GM18520 (cell line): ENCODE data around the gene GPR55.
A peak's percentile ranks its signal among the peaks of the same experiment; 100 is the strongest.

Experiments used
- ATAC-seq: cut with Tn5 transposase; IDR thresholded peaks from one replicate; pipeline ENCODE4 v1.9.1; 2021; ENCODE audit not compliant: unreplicated experiment

Gene GPR55

DNA sequence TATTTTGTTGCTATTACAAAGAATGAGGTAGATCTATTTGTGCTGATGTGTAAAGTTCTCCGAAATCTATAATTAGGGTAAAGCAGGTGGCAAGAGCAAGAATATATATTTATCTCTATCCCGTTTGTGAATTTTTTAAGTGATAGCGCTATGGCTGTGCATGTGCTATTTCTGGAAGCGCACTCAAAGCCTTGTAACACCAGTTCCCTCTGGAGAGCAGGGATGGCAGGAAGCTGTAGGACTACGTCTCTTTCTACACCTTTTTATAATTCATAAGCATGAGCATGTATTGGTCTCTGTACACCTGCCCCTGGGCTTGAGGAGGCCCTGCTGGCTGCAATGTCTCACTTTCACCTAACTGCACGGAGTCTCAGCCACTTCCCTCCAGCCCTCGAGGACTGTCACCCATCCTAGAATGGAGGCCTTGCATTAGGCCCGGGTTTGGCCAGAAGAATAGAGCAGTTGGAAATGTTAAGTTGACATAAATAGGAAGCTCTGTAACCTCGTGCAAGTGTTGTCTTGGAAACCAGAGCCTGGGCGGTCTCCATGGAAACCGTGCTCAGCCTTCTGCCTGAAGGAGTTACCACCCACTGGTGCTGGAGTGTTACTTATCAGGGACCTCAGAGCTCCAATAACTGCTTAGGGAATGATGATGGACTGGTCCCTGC, 39.4 kb downstream of the GPR55 start:
- ATAC-seq: no peak

DNA sequence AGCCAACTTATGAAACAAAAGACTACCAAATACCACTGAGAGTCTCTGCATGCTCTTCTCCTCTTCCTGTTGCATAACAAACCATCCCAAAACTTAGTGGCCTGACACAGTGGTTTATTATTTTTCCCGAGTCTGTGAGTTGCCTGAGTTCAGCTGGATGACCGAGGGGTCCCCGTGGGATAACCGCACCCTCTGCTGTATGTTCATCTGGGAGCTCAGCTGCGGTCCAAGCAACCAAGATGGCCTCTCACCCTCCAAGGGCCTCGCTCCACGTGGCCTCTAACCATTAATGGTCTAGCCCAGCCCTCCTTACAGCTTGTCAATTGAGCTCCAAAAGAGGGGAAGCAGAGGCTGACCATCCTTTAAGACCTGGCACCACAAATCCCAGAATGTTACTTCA, 43.2 kb downstream of the GPR55 start:
- ATAC-seq: no peak

DNA sequence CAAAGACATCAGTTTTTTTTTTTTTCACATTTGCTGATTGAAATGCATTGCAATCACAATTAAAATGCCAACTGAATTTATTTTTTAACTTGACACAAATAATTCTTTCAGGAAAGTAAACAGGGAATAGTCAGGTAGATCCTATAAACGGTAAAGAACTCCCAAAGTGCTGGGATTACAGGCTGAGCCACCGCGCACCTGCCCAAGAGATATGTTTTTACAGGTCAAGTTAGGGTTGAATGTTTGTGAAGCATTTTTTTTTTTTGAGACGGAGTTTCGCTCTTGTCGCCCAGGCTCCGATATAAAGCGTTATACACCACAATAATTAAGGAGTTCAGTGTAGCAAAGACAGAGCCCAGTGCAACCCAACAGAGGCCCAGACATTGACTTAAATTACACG, 45.2 kb downstream of the GPR55 start:
- no peak for ATAC-seq

DNA sequence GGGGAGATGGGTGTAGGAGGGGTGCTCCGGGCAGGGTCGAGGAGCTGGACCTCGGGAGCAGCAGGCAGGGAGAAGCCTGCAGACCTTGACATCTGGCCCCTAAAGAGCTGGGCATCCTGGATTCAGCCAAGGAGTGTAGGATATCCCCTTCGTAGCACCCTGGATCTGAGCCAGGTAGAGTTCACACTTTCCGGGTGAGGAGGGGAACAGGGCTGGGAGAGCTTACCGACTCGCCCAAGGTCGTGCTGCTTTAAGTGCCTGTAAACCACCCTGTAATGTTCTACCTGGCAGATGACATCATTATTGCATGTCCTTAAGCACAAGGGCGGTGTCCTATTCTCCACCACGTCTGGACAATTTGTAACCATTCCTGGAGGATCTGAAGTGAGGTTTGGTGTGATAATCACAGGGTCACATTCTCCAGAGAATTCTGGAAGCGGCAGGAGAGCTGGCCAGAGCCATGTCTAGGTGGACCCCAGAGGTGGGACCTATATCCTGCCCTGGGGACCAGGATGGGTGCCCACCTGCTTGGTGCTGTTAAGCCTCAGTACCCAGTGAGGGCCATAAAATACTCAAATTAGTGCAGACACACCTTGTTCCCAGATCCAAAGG, 45.7 kb downstream of the GPR55 start:
- no peak for ATAC-seq

DNA sequence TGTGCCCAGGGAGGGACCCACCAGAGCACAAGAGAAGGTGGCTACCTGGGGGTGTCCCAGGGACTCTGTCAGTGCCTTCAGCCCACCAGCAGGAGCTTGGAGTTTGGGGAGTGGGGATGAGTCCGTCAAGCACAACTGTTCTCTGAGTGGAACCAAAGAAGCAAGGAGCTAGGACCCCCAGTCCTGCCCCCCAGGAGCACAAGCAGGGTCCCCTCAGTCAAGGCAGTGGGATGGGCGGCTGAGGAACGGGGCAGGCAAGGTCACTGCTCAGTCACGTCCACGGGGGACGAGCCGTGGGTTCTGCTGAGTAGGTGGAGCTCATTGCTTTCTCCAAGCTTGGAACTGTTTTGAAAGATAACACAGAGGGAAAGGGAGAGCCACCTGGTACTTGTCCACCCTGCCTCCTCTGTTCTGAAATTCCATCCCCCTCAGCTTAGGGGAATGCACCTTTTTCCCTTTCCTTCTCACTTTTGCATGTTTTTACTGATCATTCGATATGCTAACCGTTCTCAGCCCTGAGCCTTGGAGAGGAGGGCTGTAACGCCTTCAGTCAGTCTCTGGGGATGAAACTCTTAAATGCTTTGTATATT, 46.3 kb downstream of the GPR55 start:
- ATAC-seq: no peak

DNA sequence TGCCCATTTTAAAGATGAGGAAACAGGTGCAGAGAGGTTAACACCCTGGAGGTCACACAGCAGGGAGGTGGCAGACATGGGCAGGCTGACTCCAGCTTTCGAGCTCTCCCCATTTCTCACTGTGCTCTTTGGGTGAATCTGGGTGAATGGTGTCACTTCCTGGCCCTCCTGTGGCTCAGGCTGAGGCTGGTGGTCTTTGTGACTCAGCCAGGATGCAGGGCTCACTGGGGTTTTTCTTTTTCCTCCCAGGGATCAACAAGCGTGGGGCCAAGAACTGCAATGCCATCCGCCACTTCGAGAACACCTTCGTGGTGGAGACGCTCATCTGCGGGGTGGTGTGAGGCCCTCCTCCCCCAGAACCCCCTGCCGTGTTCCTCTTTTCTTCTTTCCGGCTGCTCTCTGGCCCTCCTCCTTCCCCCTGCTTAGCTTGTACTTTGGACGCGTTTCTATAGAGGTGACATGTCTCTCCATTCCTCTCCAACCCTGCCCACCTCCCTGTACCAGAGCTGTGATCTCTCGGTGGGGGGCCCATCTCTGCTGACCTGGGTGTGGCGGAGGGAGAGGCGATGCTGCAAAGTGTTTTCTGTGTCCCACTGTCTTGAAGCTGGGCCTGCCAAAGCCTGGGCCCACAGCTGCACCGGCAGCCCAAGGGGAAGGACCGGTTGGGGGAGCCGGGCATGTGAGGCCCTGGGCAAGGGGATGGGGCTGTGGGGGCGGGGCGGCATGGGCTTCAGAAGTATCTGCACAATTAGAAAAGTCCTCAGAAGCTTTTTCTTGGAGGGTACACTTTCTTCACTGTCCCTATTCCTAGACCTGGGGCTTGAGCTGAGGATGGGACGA, 47.1 kb downstream of the GPR55 start:
- ATAC-seq: no peak

DNA sequence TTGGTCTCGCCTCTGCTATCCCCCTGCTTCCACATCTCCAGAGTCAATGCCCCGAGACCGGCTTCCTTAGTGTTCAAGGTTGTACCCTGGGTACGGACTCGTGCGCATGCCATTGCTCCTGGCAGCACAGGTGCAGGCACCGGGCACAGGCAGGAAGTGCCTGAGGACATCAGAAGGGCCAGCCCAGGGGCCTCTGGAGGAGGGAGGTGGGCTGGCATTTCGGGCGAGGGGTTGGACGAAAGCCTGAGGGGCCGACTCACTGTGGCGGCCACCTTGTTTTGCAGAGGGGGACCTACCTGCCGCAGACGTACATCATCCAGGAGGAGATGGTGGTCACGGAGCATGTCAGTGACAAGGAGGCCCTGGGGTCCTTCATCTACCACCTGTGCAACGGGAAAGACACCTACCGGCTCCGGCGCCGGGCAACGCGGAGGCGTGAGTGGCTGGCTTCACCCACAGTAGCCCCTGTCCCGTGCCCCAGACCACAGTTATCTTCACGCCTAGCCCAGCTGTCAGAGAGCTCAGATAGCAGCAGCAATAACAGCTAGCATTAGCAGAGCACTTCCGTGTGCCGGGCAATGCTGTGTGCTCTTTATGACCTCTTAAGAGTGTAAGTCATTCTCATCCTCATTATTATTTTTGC, 47.8 kb downstream of the GPR55 start:
- ATAC-seq: no peak

DNA sequence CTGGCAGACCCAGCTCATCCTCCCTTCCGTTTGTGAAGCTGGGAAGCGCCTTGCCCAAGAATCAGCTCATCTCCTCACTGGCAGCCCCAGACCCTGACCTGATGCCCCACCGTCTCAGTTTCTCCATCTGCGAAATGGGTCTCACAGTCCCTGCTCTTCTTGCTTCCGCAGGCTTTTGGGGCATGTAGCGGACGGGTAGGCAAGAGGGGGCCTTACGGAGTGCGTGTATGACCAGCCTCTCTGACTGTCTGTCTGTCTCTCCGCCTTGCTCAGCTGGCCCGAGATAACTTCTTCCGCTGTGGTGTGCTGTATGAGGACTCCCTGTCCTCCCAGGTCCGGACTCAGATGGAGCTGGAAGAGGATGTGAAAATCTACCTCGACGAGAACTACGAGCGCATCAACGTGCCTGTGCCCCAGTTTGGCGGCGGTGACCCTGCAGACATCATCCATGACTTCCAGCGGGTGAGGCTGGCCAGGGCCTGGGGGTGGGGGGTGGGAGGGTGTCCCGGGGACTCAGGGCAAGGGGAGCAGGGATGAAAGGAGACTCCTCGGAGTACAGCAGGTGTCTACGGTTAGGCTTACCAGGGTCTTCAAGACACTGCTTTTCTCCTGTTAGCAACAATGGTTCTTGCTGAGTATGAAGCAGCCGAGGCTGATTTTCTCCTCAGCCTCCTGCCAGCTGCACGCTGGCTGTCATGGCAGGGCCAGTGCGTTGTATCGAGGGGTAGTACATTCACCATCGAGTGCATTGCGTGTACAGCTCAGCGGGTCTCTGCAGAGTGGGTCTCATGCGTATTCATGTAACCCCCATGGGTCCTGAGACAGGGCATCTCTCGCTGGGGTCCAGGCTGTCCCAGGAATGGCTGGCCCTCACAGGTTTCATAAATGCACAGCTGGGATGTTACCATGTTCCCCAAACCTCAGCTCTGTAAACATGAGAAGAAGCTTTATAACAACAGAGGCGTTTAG, 49.4 kb downstream of the GPR55 start:
- no peak for ATAC-seq

DNA sequence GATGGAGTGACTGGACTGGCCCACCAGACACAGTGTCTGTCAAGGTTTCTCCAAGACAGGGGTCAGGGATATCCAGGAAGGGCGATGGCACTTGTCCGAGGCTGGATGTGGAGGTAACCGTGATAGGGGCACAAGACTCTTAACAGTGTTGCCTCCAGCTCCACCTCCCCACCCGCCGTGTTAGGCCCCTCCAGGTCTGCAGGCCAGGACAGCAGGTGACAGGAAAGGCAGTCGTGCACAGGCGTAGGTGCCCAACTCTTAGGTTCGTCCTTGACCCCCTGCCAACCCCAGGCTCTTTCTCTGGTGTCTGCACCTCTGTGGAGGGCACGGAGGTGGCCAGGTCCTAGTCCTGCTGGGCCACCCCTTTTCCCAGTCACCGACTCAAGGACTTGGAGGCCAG, 50.2 kb downstream of the GPR55 start:
- ATAC-seq: no peak

DNA sequence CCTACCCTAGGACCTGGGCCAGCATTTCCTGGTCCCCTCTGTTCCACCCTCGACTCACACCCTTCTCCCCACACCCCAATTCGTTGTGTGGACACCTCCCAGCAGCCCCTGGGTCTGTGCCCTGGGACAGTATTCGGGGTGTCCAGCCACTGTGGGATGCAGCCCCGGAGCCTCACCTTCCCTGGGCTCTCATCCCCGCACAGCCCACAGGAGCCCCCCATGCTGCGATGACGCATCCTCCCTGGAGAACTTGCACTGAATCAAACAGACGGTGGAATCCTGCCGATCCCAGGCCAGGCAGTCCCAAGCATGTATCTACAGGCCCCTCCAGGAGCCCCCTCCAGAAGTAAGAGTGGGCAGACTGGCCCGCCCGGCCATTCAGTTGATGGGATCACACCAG, 50.6 kb downstream of the GPR55 start:
- no peak for ATAC-seq

DNA sequence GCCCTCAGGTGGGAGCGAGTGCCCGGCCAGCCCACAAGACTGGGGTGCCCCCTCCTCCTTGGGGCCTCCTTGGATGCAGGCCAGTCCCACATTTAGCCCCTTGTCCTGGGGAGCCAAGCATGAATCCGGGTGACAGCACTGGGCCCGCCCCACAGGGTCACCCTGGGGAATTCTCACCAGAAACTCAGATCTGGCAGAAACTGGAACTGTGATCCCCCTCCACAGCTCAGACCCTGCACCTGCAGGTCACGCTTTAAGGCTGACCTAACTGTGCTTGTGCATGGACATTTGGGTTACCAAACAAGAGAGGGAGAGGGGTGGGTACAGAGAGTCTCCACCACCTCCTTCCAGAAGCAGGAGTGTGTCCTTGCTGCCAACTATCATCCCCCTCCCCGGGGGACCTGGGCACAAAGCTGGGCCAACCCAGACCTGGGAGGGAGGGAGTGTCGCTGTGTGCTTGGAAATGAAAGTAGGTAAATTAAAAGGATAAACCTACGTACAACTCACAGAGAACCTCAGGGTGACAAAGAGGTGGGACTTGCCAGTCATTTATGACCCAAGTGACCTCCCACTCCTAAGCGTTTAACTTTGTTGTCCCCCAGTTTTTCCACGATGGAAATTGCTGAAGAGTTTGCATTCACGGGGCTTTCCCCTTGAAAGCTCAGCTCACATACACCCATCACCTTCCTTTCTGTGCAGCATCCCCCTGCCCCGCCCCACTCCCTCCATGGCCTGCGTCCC, 51.2 kb downstream of the GPR55 start:
- peak; percentile 48 for ATAC-seq

DNA sequence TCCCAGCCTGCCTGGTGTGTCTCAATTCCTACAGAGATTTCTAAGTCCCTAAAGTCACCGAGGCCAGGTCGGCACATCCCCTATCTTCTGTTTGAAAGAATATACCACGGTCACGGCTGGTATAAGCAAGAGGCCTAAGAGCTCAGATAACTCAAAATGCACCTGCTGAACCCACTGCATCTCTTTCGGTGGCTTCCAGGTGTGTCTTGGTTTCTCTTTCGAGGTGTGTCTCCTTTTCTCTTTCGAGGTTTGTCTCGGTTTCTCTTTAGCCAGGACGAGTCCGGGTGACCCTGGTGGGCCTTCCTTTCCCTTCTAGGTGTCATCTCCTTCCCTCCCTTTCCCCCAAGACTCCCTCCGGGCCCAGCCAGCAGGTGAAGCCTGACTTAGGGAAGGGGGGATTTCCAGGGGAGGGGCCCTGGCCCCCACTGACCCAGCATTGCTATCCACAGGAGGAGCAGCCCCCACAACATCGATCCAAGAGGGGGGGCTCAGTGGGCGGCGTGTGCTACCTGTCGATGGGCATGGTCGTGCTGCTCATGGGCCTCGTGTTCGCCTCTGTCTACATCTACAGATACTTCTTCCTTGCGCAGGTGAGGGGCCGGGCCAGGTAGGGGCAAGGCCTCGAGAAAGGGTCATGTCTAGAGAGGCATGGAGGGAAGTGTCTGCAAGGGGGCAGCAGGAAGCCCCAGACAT, 51.9 kb downstream of the GPR55 start:
- ATAC-seq: peak; percentile 52

DNA sequence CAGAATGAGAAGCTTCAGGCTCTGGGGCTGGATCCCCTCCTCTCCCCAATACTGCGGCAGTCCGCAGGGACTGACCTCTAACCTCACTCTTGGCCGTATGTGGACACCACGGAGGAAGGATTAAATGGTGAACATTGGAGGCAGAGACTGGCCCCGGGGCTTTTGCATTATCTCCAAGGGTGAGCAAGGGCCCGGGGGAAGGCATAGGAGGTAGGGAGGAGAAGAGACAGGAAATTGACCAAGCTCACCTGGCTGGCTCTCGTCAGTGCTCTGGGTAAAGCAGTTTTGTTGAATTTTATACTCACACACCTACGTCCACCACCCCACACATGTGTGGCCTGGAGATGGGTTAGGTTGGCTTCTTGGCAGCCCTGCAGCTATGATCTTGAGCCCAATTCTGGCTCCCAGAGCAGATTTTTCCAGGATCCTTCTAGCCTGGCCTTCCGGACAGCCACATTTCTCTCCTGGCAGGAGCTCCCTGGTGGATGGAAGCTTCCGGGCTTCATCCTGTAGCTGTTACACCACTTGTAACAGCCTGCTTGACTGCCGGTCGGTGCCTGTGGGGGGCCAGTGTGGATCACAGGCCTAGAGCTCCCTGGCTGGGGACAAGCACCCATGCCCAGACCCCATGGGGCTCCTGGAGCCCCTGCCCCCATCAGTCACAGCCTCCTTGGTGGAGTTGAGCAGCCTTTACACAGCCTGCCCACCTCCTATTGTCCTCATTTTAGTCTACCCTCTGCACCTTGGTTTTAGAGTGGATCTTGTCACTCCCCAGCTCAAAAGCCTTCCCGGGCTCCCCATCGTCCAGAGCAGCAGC, 52.7 kb downstream of the GPR55 start:
- no peak for ATAC-seq

DNA sequence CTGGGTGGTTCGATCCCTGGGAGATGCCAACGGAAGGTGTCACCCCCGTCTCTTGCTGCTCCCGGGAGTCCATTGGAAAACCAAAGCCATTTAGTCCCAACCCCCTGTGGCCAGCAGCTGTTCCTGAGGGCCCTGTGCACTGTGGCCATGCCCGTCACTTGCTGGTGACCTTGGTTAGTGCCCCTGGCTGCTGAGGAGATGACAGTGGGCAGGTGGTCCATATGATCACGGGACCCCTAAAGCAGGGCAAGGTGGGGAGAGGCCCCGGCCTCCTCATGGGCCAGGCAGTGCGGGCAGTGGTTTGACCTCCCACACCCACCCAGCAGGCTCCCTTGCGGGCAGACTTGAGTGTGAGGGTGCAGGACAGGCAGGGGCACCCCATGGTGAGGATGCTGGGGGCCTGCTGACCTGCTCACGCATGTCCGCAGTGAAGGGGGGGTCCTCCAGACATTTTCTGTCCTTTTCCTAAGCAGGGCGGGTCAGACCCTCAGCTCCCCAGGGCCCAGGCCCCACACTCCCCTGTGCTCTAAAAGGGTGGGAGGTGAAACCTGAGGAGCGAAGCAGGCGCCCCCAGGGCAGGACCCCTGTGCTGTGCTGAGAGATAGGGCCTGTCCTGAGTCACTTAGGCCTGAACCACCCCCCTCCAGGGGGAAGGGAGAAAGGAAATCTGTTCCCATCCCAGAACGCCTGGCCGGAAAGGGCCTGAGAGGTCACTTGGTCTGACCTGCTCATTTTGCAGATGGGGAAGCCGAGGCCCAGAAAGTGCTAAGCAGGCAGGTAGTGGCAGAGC, 53.5 kb downstream of the GPR55 start:
- no peak for ATAC-seq

DNA sequence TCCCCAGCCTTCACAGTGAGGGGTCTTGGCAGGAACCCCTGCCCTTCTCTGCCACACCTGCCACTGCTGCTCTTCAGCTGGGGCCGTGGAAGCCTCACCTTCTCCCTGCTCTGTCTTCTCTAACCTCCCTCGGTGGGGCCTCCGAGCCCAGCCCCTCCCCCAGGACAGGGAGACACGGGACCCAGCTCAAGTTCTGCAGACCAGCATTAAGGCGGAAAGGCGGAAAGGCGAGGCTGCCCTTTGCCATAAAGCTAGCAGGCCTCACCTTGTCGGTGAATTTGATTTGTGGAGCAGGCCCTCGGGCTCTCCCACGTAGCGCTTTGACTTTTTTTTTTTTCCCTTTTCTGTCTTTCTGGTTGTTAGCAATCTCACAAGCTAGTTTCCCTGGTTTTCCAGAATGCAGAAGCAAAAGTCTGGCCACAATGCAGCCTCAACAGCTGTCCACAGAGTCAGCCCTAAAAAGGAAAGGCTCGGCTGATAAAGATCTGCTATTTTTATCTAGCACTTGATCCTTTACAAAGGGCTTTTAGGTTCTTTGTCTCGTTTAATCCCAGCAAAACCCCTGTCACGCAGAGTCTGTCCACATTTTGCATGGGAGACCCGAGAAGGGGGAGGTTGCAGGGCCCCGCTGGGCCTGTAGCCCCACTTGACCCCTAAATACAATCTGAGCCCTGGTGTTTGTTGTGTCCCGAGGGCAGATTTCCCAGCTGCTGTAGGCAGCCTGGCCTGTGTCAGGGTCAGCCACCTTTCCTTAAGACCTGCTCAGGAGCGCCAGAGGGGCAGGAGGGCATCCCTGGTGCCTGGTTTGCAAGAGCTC, 54.3 kb downstream of the GPR55 start:
- ATAC-seq: no peak

DNA sequence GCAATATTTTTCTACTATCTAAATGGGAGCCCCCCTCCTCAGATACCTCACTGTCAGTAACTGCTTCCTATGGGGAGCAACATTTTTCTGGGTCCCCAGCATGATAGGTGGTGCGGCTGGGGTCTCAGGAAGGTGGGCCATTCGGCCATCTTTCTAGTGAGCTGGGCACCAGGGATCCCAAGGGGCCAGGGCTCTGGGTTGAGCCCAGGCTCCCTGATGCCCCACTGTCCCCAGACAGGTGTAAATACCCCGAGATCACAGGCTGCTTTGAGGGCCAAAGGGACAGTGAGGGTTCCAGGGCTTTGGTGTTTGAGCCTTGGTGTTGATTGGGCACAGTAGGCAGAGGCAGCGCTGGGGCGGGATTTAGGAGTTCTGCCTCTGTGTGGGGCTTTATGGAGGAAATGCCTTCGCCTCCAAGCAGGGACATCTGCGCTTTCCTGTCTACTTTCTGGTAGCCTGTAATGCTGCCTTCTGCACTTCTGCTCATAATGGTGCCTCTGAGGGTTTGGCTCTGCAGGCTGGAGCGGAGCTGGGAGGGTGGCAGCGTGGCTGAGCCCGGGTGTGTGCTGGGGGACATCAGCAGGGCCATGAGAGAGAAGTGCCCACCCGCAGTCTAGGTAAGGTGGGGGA, 55.0 kb downstream of the GPR55 start:
- ATAC-seq: no peak
